ENCODE results near the gene ZNF780A.

DNA sequence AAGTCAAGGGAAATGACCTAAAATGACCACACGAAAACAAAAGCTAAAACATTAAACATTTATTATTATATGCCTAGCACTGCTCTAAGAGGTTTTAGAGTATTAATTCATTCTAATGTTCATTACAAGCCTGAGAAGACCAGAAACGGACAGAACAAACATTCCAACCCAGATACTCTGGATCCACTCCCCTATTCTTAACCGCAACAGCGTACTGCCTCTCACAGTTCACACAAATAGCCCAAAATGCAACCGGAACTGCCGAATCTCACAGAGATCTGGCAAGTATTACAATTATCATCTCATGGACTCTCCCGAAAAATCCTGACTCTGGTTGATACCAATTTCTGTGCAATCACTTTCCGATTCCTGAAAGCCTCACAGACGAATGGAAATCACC, 36.1 kb downstream of the ZNF780A start:
- TF ChIP-seq CTCF (conservative IDR thresholded peaks at IDR 0.05; ENCODE audit: low read length) (no peak), EZH2phosphoT487 (IDR thresholded peaks at IDR 0.05; ENCODE audit: borderline replicate concordance) (no peak)

Data from Loucy (cell line).